IPS-NIHi7 (cell line): ENCODE measurements around the gene ANKRD37.

Experiments
- DNase-seq: peaks from one replicate; pipeline ENCODE4 v3.0.0; 2012; ENCODE audit warnings: mixed read lengths; ENCODE audit errors: extremely low spot score

The ANKRD37 gene

DNA sequence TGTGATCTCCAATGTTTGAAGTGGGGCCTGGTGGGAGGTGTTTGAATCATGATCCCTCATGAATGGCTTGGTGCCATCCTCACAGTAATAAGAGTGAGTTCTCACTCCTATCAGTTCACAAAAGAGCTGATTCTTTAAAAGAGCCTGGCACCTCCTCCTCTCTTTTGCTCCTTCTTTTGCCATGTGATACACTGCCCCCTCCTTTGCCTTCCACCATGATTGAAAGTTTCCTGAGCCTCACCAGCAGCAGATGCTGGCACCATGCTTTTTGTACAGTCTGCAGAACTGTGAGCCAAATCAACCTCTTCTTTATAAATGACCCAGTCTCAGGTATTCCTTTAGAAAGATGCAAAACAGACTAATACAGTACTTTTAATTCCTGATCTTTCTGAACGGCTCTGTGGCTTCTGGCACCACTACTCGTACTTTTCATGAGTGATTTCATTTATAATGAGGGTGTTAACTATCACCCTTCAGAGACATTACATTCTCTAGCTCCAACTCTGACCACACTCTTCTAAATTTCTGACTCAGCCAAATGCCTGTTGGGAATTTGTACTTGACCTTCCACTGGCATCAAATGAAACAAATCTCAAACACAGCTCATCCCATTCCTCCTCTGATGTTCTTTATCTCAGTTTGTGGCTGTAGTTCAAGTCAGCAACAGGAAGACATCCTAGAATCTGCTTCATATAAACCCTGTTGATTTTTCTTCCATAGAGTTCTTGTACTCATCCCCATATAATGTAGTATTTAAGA, 24.9 kb downstream of the ANKRD37 start:
- DNase-seq, result no peak

DNA sequence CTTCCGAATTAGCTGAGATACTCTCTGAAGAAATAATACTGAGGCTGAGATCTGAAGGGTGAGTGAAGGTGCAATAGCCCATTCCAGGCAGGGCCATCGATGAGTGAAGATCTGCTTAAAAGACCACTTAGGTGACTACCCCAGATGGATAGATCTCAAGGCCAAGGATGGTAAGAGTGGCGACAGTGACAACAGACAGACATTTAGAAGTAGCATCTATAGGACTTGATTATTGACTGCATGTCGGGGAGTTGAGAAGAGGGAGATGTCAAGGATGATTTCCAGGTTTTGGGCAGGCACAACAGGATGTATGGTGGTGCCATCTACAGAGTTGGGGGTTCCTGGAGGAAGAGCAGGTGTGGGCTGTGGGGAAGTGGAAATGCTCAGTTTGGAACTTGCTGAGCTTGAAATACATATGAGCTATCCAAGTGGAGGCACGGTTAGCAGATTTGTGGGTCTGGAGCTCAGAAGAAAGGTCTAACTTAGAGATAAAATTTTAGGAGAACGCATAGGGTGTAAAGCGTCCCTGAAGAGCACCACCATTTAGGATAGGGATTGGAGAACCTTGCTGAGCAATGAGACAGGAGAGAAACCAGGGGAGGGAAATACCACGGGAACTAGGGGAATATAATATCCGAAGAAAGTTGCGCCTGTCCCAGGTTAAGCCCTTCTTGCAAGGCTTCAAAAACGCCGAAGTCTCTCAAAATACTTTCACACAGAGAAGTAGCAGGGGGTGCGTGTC, 28.4 kb downstream of the ANKRD37 start:
- DNase-seq, result peak; percentile 29

DNA sequence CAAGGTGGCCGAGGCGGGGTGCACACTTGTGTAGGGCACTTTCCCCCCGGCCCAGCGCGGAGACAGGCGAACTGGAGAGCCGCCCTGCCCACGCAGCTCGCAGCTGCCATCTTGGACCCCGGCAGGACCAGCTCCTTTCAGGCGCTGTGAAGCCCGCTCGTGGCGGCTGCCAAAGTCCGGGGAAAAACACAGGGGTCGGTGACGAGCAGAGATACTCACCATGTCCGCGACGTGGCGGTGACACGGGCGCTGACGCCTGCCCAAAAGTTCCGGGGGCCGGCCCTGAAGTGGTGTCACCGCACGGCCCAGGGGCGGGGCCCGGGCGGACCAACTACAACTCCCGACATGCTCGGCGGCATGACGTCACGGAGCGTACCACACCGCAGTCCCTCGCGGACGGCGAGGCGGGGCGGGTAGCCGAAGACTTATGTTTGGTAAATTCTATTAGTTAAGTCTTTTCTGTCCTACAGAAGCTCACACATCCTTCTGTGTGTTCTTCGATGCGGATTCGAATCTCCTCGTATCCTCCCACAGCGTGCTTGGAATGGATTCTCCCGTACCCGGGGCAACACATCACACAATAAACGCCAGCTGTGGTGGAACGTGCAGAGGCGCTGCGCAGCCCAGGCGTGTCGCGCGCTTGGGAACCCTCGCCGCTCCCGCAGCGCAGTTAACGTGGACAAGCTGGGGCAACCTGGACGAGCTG, 29.2 kb downstream of the ANKRD37 start, which contains the start of gene UFSP2:
Gene UFSP2, minus strand, starts transcription at position 318 of the 706 bp plus-strand sequence. Its CDS starts 96 bp downstream, at position 222.
- peak; percentile 85 for DNase-seq

DNA sequence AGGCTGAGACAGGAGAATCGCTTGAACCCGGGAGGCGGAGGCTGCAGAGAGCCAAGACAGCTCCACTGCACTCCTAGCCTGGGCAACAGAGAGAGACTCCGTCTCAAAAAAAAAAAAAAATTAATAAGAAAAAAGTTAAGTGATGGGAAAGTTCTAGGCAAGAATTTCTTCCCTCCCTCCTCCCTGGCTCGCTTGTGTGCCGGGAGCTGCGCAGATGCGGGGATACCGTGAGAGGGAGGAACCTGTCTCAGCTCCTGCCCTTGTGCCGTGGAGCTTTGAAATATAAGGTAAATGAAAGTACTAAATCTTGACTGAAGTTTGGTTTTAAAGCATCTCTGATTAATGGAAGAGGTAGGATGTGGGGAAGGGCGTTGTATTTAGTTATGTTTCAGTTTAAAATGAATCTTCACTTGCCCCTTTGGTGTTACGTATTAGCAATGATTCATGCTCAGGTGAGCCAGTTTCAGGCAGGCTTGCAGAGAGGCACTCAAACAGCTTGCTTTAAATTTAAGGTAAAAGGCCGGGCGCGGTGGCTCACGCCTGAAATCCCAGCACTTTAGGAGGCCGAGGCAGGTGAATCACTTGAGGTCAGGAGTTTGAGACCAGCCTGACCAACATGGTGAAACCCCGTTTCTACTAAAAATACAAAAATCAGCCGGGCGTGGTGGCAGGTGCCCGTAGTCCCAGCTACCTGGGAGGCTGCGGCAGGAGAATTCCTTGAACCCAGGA, 30.5 kb downstream of the ANKRD37 start:
- no peak for DNase-seq

DNA sequence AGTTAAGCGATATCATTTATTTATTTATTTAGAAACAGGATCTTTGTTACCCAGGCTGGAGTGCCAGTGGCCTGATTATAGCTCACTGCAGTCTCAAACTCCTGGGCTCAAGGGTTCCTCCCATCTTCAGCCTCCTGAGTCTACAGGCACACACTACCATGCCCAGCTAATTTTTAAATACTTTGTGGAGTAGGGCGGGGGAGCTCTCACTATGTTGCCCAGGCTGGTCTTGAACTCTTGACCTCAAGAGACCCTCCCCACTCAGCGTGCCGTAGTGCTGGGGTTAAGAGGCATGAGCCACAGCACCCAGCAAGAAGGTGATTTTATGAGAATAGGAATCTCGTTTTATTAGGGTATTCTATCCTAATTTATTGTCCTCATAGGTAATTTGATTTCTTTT, 33.0 kb downstream of the ANKRD37 start:
- no peak for DNase-seq

DNA sequence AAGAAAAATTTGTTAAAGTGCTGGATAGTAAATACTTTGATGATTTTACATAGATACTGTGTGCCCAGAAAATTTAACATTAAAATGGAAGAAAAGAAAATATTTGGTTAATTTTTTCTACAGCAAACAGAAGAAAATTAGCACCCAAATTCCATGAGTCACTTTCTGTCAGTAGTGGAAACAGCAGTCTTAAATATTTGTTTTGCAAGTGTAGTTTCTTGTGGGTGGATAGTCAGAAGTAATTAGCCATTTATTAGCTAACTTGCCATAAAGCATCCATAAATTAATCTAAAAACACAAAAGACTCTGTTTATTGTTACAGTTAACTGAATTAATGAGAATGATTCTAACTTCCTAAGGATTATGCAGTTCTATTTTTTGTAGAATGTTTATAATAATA, 38.8 kb downstream of the ANKRD37 start:
- no peak for DNase-seq

DNA sequence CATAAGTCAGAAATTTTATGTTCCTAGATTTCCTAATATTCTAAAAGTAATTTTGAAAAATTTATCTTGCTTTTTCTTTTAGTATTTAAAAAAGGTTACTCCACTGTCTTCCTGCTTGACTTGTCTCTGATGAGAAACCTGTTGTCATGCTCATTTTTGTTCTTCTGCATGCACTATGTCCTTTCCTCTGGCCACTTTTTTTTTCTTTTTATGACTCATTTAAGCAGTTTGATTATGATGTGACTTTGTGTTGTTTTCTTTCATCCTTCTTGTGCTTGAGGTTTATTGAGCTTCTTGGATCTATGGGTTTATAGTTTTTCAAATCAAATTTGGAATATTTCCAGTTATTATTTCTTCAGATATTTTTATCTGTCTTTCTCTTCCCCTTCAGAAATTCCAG, 41.2 kb downstream of the ANKRD37 start:
- no peak for DNase-seq

DNA sequence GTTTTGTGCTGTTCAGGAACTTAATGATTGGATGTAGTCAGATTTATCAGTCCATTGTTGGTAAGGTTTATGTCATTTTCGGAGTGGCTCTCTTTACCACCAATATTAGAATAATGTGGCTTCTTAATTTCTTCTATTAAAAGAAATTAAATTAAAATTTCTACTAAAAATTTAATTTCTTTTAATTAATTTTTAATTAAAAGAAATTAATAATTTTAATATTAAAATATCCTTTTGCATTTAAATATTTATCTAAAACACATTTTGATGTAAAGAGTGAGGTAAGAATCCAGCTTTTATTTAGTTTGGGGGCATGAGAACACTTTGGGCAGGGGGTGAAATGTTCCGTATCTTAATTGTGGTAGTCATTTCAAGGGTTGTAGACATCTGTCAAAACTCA, 44.8 kb downstream of the ANKRD37 start:
- DNase-seq, result no peak

DNA sequence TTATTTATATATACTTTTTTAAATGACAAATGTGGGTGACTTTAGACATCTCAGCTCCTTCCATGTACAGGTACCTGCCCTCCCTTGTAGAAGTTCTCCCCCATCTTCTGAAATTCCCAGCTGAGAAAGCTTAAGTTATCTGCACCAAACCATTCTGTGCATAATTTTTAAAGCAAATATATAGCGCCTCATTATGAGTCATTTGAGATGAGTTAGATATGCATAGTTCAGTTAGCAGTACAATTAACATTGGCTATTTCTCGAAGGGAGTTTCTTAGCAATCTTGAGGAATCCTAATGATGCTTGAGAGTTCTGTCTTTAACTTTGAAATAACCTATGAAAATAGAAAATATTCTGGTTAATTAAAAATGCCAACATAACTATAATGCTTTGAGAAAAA, 48.6 kb downstream of the ANKRD37 start:
- DNase-seq, result no peak
